ENCODE data around the gene FOXI2. TPM values are rescaled to one million over a fixed set of nuclear protein-coding genes. Genes with fewer than 3 reads are reported as not detected.
A peak's percentile ranks its signal among the peaks of the same experiment; 100 is the strongest.

Gene FOXI2
- 0.49 TPM for polyA plus RNA-seq (2013)

DNA sequence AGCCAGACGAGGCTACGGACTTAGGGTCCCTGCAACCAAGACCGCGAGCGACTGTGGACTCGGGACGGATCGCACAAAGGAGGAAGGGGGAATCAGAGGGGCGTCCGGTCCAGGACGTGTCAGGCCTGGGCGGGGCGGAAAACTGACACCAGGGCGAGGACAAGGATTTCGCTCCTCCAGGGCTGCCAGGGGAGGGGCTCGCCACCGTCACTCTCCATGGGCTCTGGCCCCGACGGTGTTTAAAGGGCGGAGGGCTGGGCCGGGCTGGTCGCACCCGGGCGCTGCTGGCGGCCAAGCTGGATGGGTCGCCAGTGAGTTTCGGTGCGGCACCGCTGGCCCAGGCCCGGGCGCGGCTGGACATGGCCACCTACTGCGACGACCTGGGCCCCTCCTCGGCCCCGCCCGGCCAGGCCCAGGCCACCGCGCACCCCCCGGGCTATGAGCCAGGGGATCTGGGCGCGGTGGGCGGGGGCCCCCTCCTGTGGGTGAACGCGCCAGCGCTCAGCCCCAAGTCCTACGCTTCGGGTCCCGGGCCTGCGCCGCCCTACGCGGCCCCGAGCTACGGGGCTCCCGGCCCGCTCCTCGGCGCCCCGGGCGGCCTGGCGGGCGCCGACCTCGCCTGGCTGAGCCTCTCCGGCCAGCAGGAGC, at the start of gene FOXI2:
TSS of gene FOXI2 (plus strand) at position 271 of the 648 bp plus-strand sequence. CDS start at position 360, 89 bp downstream.
- under 1% methylated on average over 61 of the region's 66 CpGs for WGBS (ENCODE audit: insufficient coverage)
- DNase-seq: peak; percentile 8 to 51 (median 28)
- Histone ChIP-seq H3K4me3 (ENCODE audit: control insufficient read depth in 1 of 7, extremely low read depth in 1 of 7, insufficient read depth in 4 of 7, low read depth in 2 of 7, low read length in 6 of 7) (peak within 1 kb of the TSS; percentile 31 to 78 (median 59)), H3K27me3 (replicated peaks in 2 of 5; ENCODE audit: control insufficient read depth in 4 of 5, insufficient read depth in 5 of 5, low read length in 4 of 5) (peaks cover 4 to 66% (median 23%) of the 10 kb centered on the region in 5 experiments), H3K36me3 (ENCODE audit: control insufficient read depth in 4 of 4, insufficient read depth in 4 of 4, low read length in 3 of 4) (no peaks in the 10 kb centered on the region), H3K4me1 (ENCODE audit: control extremely low read depth in 1 of 4, control insufficient read depth in 4 of 4, insufficient read depth in 4 of 4, low read length in 3 of 4) (peaks cover 0 to 26% (median 16%) of the 10 kb centered on the region in 4 experiments), H3K9me3 (ENCODE audit: control extremely low read depth in 1 of 5, control insufficient read depth in 4 of 5, insufficient read depth in 2 of 5, low read depth in 1 of 5, low read length in 4 of 5) (peaks cover 0 to 3% (median 0%) of the 10 kb centered on the region in 5 experiments), H3K27ac (ENCODE audit: insufficient read depth in 1 of 2, low read depth in 1 of 2, low read length in 2 of 2, poor library complexity in 1 of 2, severe bottlenecking in 2 of 2) (no peak within 1 kb of the TSS)
- ChIA-PET POLR2A (no interaction called here), CTCF (interaction anchor here (0.9 to 1.0 kb wide), 2 partner anchors 56 to 77 kb away, joined by 3 read pairs; no protein-coding TSS in a partner anchor)

DNA sequence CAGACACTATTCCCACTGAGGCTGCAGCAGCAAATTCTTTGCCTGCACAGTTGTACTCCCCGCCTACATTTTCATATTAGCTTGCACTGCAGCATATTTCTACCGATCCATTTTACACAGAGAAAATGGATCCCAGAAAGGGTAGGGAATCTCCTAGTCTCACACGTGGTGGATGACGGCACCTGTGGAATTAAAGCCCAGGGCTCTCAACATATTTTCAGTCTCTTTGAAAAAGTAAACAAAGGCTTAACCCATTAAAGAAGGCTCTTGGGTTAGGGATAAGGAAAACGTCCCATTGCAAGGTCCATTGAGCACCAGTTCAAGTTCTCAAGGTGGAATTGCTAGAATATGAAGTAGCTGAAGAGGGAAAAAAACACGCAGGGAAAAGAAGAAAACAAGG, 49.4 kb upstream of the FOXI2 start:
- WGBS (ENCODE audit: insufficient coverage): 69% methylated on average over 5 of the region's 6 CpGs
- DNase-seq: no peak
- no peaks in the 10 kb centered on the region for H3K36me3 ChIP-seq (ENCODE audit: control insufficient read depth in 4 of 4, insufficient read depth in 4 of 4, low read length in 3 of 4)
- H3K27me3 ChIP-seq (replicated peaks in 2 of 5; ENCODE audit: control insufficient read depth in 4 of 5, insufficient read depth in 5 of 5, low read length in 4 of 5): peaks cover 0 to 5% (median 0%) of the 10 kb centered on the region in 5 experiments
- H3K4me1 ChIP-seq (ENCODE audit: control extremely low read depth in 1 of 4, control insufficient read depth in 4 of 4, insufficient read depth in 4 of 4, low read length in 3 of 4): no peaks in the 10 kb centered on the region
- H3K27ac ChIP-seq (ENCODE audit: insufficient read depth in 1 of 2, low read depth in 1 of 2, low read length in 2 of 2, poor library complexity in 1 of 2, severe bottlenecking in 2 of 2): no peak overlapping the region
- POLR2A ChIA-PET: no interaction called here
- H3K4me3 ChIP-seq (ENCODE audit: control insufficient read depth in 1 of 7, extremely low read depth in 1 of 7, insufficient read depth in 4 of 7, low read depth in 2 of 7, low read length in 6 of 7): no peak overlapping the region
- CTCF ChIA-PET: no interaction called here
- H3K9me3 ChIP-seq (ENCODE audit: control extremely low read depth in 1 of 5, control insufficient read depth in 4 of 5, insufficient read depth in 2 of 5, low read depth in 1 of 5, low read length in 4 of 5): peaks cover 0 to 1% (median 0%) of the 10 kb centered on the region in 5 experiments

DNA sequence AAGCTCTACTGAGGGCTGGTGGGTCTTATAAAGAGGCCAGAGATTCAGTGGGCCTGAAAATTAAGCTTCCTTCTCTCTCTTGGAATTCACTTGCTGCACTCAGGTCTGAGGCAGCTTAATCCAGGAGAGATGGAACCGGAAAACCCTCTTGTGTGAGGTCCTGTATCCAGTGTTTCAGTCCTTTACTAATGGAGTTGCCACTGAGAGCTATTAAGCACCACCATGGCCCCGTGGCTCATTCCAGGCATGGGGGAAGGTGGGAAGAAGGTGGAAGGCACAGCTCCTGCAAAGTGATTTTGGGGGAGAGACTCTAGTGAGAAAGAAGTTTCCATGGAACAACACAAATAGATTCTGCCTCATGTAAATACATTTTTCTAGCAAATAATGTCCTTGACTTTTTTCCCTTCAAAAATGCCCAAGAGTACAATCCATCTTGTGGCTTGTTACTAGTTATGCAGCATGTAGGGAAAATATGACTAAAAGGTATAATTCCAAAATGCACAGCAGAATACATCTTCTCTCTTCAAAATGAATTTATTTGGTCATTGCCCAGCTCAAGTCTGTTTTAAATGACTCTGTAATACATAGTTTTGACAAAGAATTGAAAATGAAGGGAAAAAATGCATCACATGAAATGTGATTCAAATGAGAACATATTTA, 46.7 kb upstream of the FOXI2 start:
- H3K36me3 ChIP-seq (ENCODE audit: control insufficient read depth in 4 of 4, insufficient read depth in 4 of 4, low read length in 3 of 4): no peaks in the 10 kb centered on the region
- peaks cover 0 to 10% (median 3%) of the 10 kb centered on the region in 5 experiments for H3K27me3 ChIP-seq (replicated peaks in 2 of 5; ENCODE audit: control insufficient read depth in 4 of 5, insufficient read depth in 5 of 5, low read length in 4 of 5)
- H3K27ac ChIP-seq (ENCODE audit: insufficient read depth in 1 of 2, low read depth in 1 of 2, low read length in 2 of 2, poor library complexity in 1 of 2, severe bottlenecking in 2 of 2): no peak overlapping the region
- WGBS (ENCODE audit: insufficient coverage): 79% methylated on average over 2 of the region's 2 CpGs
- peaks cover 0 to 1% (median 0%) of the 10 kb centered on the region in 5 experiments for H3K9me3 ChIP-seq (ENCODE audit: control extremely low read depth in 1 of 5, control insufficient read depth in 4 of 5, insufficient read depth in 2 of 5, low read depth in 1 of 5, low read length in 4 of 5)
- ChIA-PET CTCF (interaction anchor here (1.1 kb wide), 1 partner anchor 25 kb away, joined by 3 read pairs; no protein-coding TSS in a partner anchor), POLR2A (no interaction called here)
- no peak for DNase-seq
- H3K4me3 ChIP-seq (ENCODE audit: control insufficient read depth in 1 of 7, extremely low read depth in 1 of 7, insufficient read depth in 4 of 7, low read depth in 2 of 7, low read length in 6 of 7): no peak overlapping the region
- no peaks in the 10 kb centered on the region for H3K4me1 ChIP-seq (ENCODE audit: control extremely low read depth in 1 of 4, control insufficient read depth in 4 of 4, insufficient read depth in 4 of 4, low read length in 3 of 4)

DNA sequence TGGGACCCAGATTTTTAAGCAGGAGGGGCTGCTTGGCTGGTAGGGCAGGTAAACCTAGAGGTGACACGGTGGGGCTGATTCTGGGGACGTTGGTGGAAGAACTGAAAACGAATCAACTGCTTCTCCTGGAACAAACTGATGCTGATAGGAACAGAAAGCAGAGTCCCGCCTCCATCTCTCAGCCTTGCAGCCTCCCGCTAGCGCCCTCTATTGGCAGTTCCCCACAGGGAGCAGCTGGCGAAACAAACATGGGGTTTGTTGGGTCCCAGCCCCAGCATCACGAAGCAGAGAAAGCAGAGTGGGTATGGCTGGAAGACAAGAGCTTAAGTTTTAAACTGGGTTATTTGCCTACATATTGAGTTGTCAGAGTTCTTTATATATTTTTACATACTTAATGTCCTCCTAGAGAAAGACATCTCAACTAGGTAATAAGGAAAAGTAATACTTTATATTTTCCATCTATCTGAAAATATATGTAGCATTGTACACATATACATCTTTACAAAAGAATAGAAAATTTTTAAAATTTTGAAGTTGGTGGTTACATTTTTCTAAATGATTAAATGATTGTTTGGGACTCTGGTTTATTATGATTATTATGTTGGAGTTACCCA, 42.3 kb upstream of the FOXI2 start:
- H3K4me3 ChIP-seq (ENCODE audit: control insufficient read depth in 1 of 7, extremely low read depth in 1 of 7, insufficient read depth in 4 of 7, low read depth in 2 of 7, low read length in 6 of 7): no peak overlapping the region
- DNase-seq: peak; percentile 10 to 44 (median 32)
- peaks cover 0 to 4% (median 0%) of the 10 kb centered on the region in 5 experiments for H3K9me3 ChIP-seq (ENCODE audit: control extremely low read depth in 1 of 5, control insufficient read depth in 4 of 5, insufficient read depth in 2 of 5, low read depth in 1 of 5, low read length in 4 of 5)
- ChIA-PET CTCF (interaction anchor here (0.6 to 2.0 kb wide), 2 partner anchors 9 to 1649 kb away, joined by 3 to 6 read pairs; no protein-coding TSS in a partner anchor), POLR2A (no interaction called here)
- no peaks in the 10 kb centered on the region for H3K36me3 ChIP-seq (ENCODE audit: control insufficient read depth in 4 of 4, insufficient read depth in 4 of 4, low read length in 3 of 4)
- H3K27me3 ChIP-seq (replicated peaks in 2 of 5; ENCODE audit: control insufficient read depth in 4 of 5, insufficient read depth in 5 of 5, low read length in 4 of 5): peaks cover 0 to 6% (median 0%) of the 10 kb centered on the region in 5 experiments
- 27% methylated on average over 6 of the region's 8 CpGs for WGBS (ENCODE audit: insufficient coverage)
- no peaks in the 10 kb centered on the region for H3K4me1 ChIP-seq (ENCODE audit: control extremely low read depth in 1 of 4, control insufficient read depth in 4 of 4, insufficient read depth in 4 of 4, low read length in 3 of 4)
- no peak overlapping the region for H3K27ac ChIP-seq (ENCODE audit: insufficient read depth in 1 of 2, low read depth in 1 of 2, low read length in 2 of 2, poor library complexity in 1 of 2, severe bottlenecking in 2 of 2)

DNA sequence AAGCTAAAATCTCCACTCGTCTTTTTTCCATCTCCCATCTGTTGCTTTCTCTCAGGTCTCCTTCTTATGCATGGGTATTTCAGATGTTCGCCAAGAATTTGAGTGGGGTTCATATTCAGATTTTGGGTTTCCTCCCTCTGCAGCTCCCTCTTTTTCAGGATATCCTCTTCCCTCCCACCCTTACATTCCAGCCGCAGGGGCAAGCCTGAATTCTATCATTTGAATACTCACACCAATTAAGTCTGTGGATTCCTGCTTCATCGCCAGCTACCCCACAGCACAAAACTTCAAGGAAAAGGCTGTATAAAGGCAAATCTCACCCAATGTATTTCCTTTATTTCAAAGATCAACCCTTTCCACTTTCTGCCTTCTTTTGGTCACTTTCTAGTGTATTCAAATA, 41.6 kb upstream of the FOXI2 start:
- Histone ChIP-seq H3K36me3 (ENCODE audit: control insufficient read depth in 4 of 4, insufficient read depth in 4 of 4, low read length in 3 of 4) (no peaks in the 10 kb centered on the region), H3K4me3 (ENCODE audit: control insufficient read depth in 1 of 7, extremely low read depth in 1 of 7, insufficient read depth in 4 of 7, low read depth in 2 of 7, low read length in 6 of 7) (no peak overlapping the region), H3K9me3 (ENCODE audit: control extremely low read depth in 1 of 5, control insufficient read depth in 4 of 5, insufficient read depth in 2 of 5, low read depth in 1 of 5, low read length in 4 of 5) (peaks cover 0 to 4% (median 0%) of the 10 kb centered on the region in 5 experiments), H3K4me1 (ENCODE audit: control extremely low read depth in 1 of 4, control insufficient read depth in 4 of 4, insufficient read depth in 4 of 4, low read length in 3 of 4) (no peaks in the 10 kb centered on the region), H3K27ac (ENCODE audit: insufficient read depth in 1 of 2, low read depth in 1 of 2, low read length in 2 of 2, poor library complexity in 1 of 2, severe bottlenecking in 2 of 2) (no peak overlapping the region), H3K27me3 (replicated peaks in 2 of 5; ENCODE audit: control insufficient read depth in 4 of 5, insufficient read depth in 5 of 5, low read length in 4 of 5) (peaks cover 0 to 6% (median 0%) of the 10 kb centered on the region in 5 experiments)
- 84% methylated on average over 4 of the region's 4 CpGs for WGBS (ENCODE audit: insufficient coverage)
- DNase-seq: no peak
- CTCF ChIA-PET: interaction anchor here (2.0 kb wide), 1 partner anchor 10 kb away, joined by 6 read pairs; no protein-coding TSS in a partner anchor
- POLR2A ChIA-PET: no interaction called here

DNA sequence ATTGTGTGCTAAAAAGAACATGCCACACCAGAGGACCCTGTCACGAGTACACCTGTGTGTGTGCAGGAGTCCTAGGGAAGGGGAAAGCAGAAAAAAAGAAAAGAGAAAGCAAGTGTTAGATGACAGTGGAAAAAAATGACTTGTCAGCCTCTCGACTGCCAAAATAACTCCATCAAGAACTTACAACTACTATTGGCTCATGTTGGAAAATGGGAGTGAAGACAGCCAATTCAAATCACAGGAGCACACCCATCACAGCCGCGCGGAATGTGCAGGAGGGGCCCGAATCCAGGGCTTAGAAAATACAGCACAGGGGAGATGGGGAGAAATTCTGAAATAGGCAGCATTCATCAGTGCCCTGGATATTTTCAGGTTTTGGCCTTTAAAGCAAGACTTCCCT, 38.1 kb upstream of the FOXI2 start:
- WGBS (ENCODE audit: insufficient coverage): 96% methylated on average over 4 of the region's 6 CpGs
- ChIA-PET CTCF (no interaction called here), POLR2A (no interaction called here)
- Histone ChIP-seq H3K27ac (ENCODE audit: insufficient read depth in 1 of 2, low read depth in 1 of 2, low read length in 2 of 2, poor library complexity in 1 of 2, severe bottlenecking in 2 of 2) (no peak overlapping the region), H3K9me3 (ENCODE audit: control extremely low read depth in 1 of 5, control insufficient read depth in 4 of 5, insufficient read depth in 2 of 5, low read depth in 1 of 5, low read length in 4 of 5) (peaks cover 0 to 4% (median 0%) of the 10 kb centered on the region in 5 experiments), H3K4me3 (ENCODE audit: control insufficient read depth in 1 of 7, extremely low read depth in 1 of 7, insufficient read depth in 4 of 7, low read depth in 2 of 7, low read length in 6 of 7) (no peak overlapping the region), H3K27me3 (replicated peaks in 2 of 5; ENCODE audit: control insufficient read depth in 4 of 5, insufficient read depth in 5 of 5, low read length in 4 of 5) (peaks cover 0 to 8% (median 0%) of the 10 kb centered on the region in 5 experiments), H3K4me1 (ENCODE audit: control extremely low read depth in 1 of 4, control insufficient read depth in 4 of 4, insufficient read depth in 4 of 4, low read length in 3 of 4) (no peaks in the 10 kb centered on the region), H3K36me3 (ENCODE audit: control insufficient read depth in 4 of 4, insufficient read depth in 4 of 4, low read length in 3 of 4) (no peaks in the 10 kb centered on the region)
- no peak for DNase-seq
